Hematopoietic multipotent progenitor cell treated with erythropoietin and hydrocortisone succinate and interleukin-3 and kit ligand, for 8 days (in vitro differentiated cells): ENCODE data around the gene AIG1.

Experiments
- DNase-seq: peaks from one replicate; pipeline ENCODE4 v3.0.0-alpha.2; 2015

AIG1 gene

DNA sequence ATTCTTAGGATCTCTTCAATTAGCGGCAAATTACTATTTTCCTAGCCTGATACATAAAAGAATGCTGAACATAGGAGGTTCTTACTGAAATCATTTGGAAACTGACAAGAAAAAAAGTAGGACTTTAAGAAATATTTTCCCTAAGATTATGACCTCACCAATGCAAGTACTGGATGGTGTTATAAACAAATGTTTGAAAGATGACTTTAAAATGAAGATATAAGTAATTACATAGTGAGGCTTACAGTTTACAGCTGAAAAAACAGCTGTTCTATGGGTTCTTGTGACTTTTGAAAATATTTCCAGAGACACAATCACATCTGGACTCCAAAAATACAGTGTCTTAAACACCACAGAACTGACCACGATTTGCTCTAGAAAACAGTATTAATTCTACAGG lies 324.9 kb downstream of the AIG1 start:
- no peak for DNase-seq

DNA sequence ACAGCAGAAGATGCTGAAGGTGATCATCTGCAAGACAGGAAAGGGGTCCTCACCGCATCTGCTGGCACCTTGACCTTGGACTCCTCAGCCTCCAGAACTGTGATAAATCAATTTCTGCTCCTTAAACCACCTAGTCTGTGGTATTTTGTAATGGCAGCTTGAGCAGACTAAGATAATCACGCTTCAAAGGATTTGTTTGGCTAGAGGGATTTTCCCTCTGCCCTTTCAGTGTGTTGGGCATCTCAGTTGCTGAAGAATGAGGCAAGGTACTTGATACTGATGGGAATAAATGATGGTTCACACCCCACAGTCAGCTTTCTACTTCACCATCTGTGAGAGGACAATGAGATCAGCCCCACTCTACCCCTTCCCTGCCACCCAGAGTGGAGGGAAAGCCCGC lies 329.6 kb downstream of the AIG1 start:
- no peak for DNase-seq
